HCT116 (cell line): ENCODE measurements around the gene MACROD1. TPM values are rescaled to one million over a fixed set of nuclear protein-coding genes. Genes with fewer than 3 reads are reported as not detected.

Source experiments
- ATAC-seq: fragments of 200-7000 bp; cut with Tn5 transposase; 2 replicates; pipeline ENCODE4 v1.9.1; 2020; ENCODE audit warnings: mild to moderate bottlenecking, moderate library complexity
- BruUV-seq: library from RNA; stranded (reverse); fragments of 400-500 nt; replicated peaks from 2 replicates; lab custom pipeline; 2021; lab: Mats Ljungman, UMichigan
- CTCF ChIA-PET: fragments of 300-600 bp; sonication (Branson Sonifier 250); formaldehyde crosslinking; loops from one replicate; lab custom pipeline; 2021; ENCODE audit warnings: antibody characterized with exemption; lab: Charles Lee
- POLR2A ChIA-PET: fragments of 300-600, 350-600 bp; sonication (Branson Sonifier 250); formaldehyde crosslinking; loops from one replicate; lab custom pipeline; 2021; ENCODE audit warnings: antibody characterized with exemption; lab: Charles Lee
- RAD21 ChIA-PET, 2 experiments: fragments of 300-600 bp; sonication (Branson Sonifier 250); formaldehyde crosslinking; loops; one replicate each; lab custom pipeline; 2023; ENCODE audit warnings: low total read pairs in 2 of 2; ENCODE audit not compliant: uncharacterized antibody in 2 of 2, unreplicated experiment in 2 of 2, low non-redundant PET in 1 of 2; lab: Charles Lee
- DNase-seq: peaks from one replicate; pipeline ENCODE4 v3.0.0-alpha.2; 2010; ENCODE audit warnings: low read depth, low spot score
- H2AFZ ChIP-seq: fragments of 200-600 bp; shearing (Covaris generic), sonication (generic); 2 replicates; pipeline ENCODE4 v1.6.1; 2017; ENCODE audit warnings: low read depth, mixed run types, mixed read lengths, antibody characterized with exemption, low read length; ENCODE audit not compliant: poor library complexity, severe bottlenecking
- H3K27ac ChIP-seq: 2 replicates; pipeline ENCODE4 v1.5.1; 2012; ENCODE audit warnings: low read depth, low read length
- H3K27me3 ChIP-seq: fragments of 200-600 bp; sonication (generic); 2 replicates; pipeline ENCODE4 v1.6.1; 2016; ENCODE audit warnings: mixed run types, low read length, mixed read lengths; ENCODE audit not compliant: insufficient read depth
- H3K36me3 ChIP-seq, 2 experiments: fragments of 200-500 bp in 1 of 2; fragments of 200-600 bp in 1 of 2; sonication (Bioruptor generic) in 1 of 2; sonication (generic) in 1 of 2; 2 replicates each; pipeline versions ENCODE4 v1.5.1 to v1.6.1; 2014 to 2016; ENCODE audit warnings: low read length in 2 of 2, inconsistent platforms in 1 of 2, mixed read lengths in 1 of 2, mixed run types in 1 of 2; ENCODE audit not compliant: insufficient read depth in 2 of 2, control insufficient read depth in 1 of 2
- H3K4me1 ChIP-seq, 2 experiments: fragments of 200-600 bp in 1 of 2; sonication (generic) in 1 of 2; 2 replicates each; pipeline versions ENCODE4 v1.5.1 to v1.6.1; 2012 to 2017; ENCODE audit warnings: low read length in 2 of 2, inconsistent platforms in 1 of 2, mild to moderate bottlenecking in 1 of 2, mixed read lengths in 1 of 2, mixed run types in 1 of 2, moderate library complexity in 1 of 2; ENCODE audit not compliant: insufficient read depth in 2 of 2, control insufficient read depth in 1 of 2
- H3K4me2 ChIP-seq: fragments of 200-600 bp; sonication (generic); 2 replicates; pipeline ENCODE4 v1.6.1; 2017; ENCODE audit warnings: mixed run types, low read length, mixed read lengths
- H3K4me3 ChIP-seq, 2 experiments: fragments of 200-600 bp in 1 of 2; sonication (generic) in 1 of 2; replicated peaks in 1 of 2; 2 replicates each; pipeline ENCODE4 v1.5.1; 2011 to 2016; ENCODE audit warnings: low read length in 2 of 2, control low read depth in 1 of 2, low read depth in 1 of 2, mild to moderate bottlenecking in 1 of 2, mixed read lengths in 1 of 2, mixed run types in 1 of 2
- H3K79me2 ChIP-seq: fragments of 200-600 bp; sonication (generic); 2 replicates; pipeline ENCODE4 v1.6.1; 2017; ENCODE audit warnings: mild to moderate bottlenecking, mixed run types, low read length, moderate library complexity, mixed read lengths; ENCODE audit not compliant: insufficient read depth
- H3K9ac ChIP-seq: fragments of 200-600 bp; sonication (generic); 2 replicates; pipeline ENCODE4 v1.6.1; 2016; ENCODE audit warnings: low read length, mixed read lengths
- H3K9me2 ChIP-seq: fragments of 200-600 bp; sonication (generic), shearing (Covaris generic); 2 replicates; pipeline ENCODE4 v1.6.1; 2017; ENCODE audit warnings: mixed run types, mild to moderate bottlenecking, moderate library complexity; ENCODE audit not compliant: insufficient read depth
- H3K9me3 ChIP-seq, 2 experiments: fragments of 200-500 bp in 1 of 2; fragments of 200-600 bp in 1 of 2; sonication (Bioruptor generic) in 1 of 2; sonication (generic) in 1 of 2; 2 replicates each; pipeline ENCODE4 v1.6.1; 2014 to 2017; ENCODE audit warnings: low read length in 2 of 2, mixed read lengths in 2 of 2, inconsistent platforms in 1 of 2, low read depth in 1 of 2, mild to moderate bottlenecking in 1 of 2, mixed run types in 1 of 2, moderate library complexity in 1 of 2; ENCODE audit not compliant: control insufficient read depth in 1 of 2, insufficient read depth in 1 of 2
- H4K20me1 ChIP-seq: fragments of 200-600 bp; sonication (generic), shearing (Covaris generic); 2 replicates; pipeline ENCODE4 v1.6.1; 2017; ENCODE audit warnings: mixed run types, mild to moderate bottlenecking, moderate library complexity; ENCODE audit not compliant: insufficient read depth
- CEBPB ChIP-seq: IDR thresholded peaks from 2 replicates; pipeline ENCODE4 v1.6.1; 2012; ENCODE audit warnings: low read depth
- POLR2A ChIP-seq: IDR thresholded peaks from 2 replicates; pipeline ENCODE4 v1.7.0; 2011; ENCODE audit warnings: borderline replicate concordance; ENCODE audit not compliant: insufficient read depth, insufficient read length; ENCODE audit errors: extremely low read depth
- SP1 ChIP-seq: IDR thresholded peaks from 2 replicates; pipeline ENCODE4 v1.6.1; 2012; ENCODE audit warnings: low read depth
- YY1 ChIP-seq: IDR thresholded peaks from 2 replicates; pipeline ENCODE4 v1.6.1; 2011; ENCODE audit warnings: low read length, low read depth, moderate library complexity, mild to moderate bottlenecking; ENCODE audit not compliant: insufficient replicate concordance; ENCODE audit errors: extremely low read depth
- ZFX ChIP-seq: fragments of 450-650 bp; IDR thresholded peaks from 2 replicates; pipeline ENCODE4 v1.6.1; 2017
- ZNF274 ChIP-seq: fragments of 200-500 bp; sonication (Bioruptor generic); IDR thresholded peaks from 2 replicates; pipeline ENCODE4 v1.6.1; 2014; ENCODE audit warnings: mild to moderate bottlenecking, low read depth, low read length, inconsistent platforms
- intact Hi-C: fragments of 100-400 bp; cut with micrococcal nuclease; formaldehyde crosslinking; loops from 2 replicates; pipeline ENCODE4 v1.10.0; 2022
- total RNA-seq: library from RNA; stranded (reverse); gene quantifications from one replicate; pipeline ENCODE4 v1.2.1, GENCODE V29; 2021; ENCODE audit not compliant: unreplicated experiment
- TF ChIP-seq, protein P1 (sequence below), 3 experiments: fragments of 200-600 bp in 1 of 3; sonication (generic) in 1 of 3; IDR thresholded peaks in 2 of 3; conservative IDR thresholded peaks in 1 of 3; 2 replicates each; pipeline ENCODE4 v1.5.1; 2012 to 2017; ENCODE audit warnings: low read depth in 2 of 3, low read length in 2 of 3, antibody characterized with exemption in 1 of 3, borderline replicate concordance in 1 of 3, control low read depth in 1 of 3, mild to moderate bottlenecking in 1 of 3, mixed read lengths in 1 of 3, mixed run types in 1 of 3, moderate library complexity in 1 of 3; ENCODE audit not compliant: insufficient read depth in 1 of 3
- TF ChIP-seq, protein P2 (sequence below): IDR thresholded peaks from 2 replicates; pipeline ENCODE4 v1.6.1; 2012

The MACROD1 gene
- total RNA-seq, 1 experiment from 2014 or later = 61.1 TPM

DNA sequence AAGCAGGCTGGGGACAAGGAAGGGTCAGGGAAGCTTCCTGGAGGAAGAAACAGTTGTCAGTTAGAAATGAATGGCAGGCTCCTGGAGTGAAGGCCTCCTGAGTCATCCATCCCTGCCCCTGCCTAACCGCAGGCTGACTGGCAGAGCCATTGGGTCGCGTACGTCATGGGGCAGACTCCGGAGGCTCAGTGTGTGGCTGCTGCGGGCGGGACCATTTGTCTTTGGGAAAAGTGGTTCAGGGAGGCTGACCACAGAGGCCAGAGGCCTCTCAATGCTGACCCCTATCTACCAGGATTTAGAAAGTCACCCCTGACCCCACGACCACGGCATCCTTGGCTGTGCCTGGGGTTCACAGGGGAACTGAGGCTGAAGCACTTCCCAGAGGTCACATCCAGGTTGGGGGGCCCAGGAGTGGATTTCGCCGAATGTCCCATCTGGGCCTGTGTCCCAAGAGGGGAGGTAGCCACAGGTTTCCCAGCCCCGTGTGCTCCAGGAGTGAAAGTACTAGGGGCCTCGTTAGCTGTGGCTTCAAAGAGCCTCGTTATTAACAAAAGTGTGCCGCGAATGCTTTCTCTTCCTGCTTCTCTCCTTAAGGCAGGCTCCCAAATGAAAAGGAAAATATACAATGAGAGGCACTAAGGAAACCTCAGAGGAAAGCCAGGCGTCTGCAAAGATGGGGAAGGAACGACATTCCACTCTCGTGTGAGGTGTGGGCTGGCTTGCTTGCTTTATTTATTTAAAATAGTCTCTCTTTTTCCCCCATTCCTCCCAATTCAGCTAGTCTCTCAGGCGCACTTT, 71.3 kb downstream of the MACROD1 start:
- Histone ChIP-seq H3K9me3 (no peaks in the 10 kb centered on the region), H3K27ac (peak overlapping the region; percentile 49), H3K4me2 (peak overlapping the region; percentile 66), H3K4me3 (peak overlapping the region in 1 of 2 experiments; percentile 5; a peak in 1 of 4 replicates), H3K79me2 (no peaks in the 10 kb centered on the region), H3K9me2 (no peaks in the 10 kb centered on the region), H4K20me1 (no peaks in the 10 kb centered on the region; the same call in 1 of the 2 replicates), H3K27me3 (no peaks in the 10 kb centered on the region), H2AFZ (no peak overlapping the region), H3K4me1 (peaks cover 21 to 26% of the 10 kb centered on the region in 2 experiments), H3K9ac (peak overlapping the region; percentile 44), H3K36me3 (no peaks in the 10 kb centered on the region)
- ChIA-PET CTCF (no interaction called here), RAD21 (no interaction called here), POLR2A (no interaction called here)
- no TSS peak for BruUV-seq
- ATAC-seq (peak; percentile 98), DNase-seq (peak; percentile 76)
- intact Hi-C loops = no loop called here
- TF ChIP-seq ZFX = no peak
- TF ChIP-seq SP1 = no peak
- peak; percentile 48 for TF ChIP-seq YY1
- no peak for TF ChIP-seq ZNF274
- TF ChIP-seq POLR2A = no peak
- TF ChIP-seq, protein P1, sequence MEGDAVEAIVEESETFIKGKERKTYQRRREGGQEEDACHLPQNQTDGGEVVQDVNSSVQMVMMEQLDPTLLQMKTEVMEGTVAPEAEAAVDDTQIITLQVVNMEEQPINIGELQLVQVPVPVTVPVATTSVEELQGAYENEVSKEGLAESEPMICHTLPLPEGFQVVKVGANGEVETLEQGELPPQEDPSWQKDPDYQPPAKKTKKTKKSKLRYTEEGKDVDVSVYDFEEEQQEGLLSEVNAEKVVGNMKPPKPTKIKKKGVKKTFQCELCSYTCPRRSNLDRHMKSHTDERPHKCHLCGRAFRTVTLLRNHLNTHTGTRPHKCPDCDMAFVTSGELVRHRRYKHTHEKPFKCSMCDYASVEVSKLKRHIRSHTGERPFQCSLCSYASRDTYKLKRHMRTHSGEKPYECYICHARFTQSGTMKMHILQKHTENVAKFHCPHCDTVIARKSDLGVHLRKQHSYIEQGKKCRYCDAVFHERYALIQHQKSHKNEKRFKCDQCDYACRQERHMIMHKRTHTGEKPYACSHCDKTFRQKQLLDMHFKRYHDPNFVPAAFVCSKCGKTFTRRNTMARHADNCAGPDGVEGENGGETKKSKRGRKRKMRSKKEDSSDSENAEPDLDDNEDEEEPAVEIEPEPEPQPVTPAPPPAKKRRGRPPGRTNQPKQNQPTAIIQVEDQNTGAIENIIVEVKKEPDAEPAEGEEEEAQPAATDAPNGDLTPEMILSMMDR (IDR thresholded peaks at IDR 0.05 in 2 of 3, conservative IDR thresholded peaks at IDR 0.05 in 1 of 3; ENCODE audit: borderline replicate concordance in 1 of 3, insufficient read depth in 1 of 3, low read depth in 2 of 3, low read length in 2 of 3) = no peak
- no peak for TF ChIP-seq CEBPB
- TF ChIP-seq, protein P2, sequence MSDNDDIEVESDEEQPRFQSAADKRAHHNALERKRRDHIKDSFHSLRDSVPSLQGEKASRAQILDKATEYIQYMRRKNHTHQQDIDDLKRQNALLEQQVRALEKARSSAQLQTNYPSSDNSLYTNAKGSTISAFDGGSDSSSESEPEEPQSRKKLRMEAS = no peak
